ENCODE data around the gene SDHAF1.

- TF ChIP-seq, protein P1, sequence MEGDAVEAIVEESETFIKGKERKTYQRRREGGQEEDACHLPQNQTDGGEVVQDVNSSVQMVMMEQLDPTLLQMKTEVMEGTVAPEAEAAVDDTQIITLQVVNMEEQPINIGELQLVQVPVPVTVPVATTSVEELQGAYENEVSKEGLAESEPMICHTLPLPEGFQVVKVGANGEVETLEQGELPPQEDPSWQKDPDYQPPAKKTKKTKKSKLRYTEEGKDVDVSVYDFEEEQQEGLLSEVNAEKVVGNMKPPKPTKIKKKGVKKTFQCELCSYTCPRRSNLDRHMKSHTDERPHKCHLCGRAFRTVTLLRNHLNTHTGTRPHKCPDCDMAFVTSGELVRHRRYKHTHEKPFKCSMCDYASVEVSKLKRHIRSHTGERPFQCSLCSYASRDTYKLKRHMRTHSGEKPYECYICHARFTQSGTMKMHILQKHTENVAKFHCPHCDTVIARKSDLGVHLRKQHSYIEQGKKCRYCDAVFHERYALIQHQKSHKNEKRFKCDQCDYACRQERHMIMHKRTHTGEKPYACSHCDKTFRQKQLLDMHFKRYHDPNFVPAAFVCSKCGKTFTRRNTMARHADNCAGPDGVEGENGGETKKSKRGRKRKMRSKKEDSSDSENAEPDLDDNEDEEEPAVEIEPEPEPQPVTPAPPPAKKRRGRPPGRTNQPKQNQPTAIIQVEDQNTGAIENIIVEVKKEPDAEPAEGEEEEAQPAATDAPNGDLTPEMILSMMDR (IDR thresholded peaks at IDR 0.05 in 8 of 11, conservative IDR thresholded peaks at IDR 0.05 in 3 of 11), result no peak
- TF ChIP-seq POLR2A (IDR thresholded peaks at IDR 0.05), result no peak
Observed at GRCh38 chr19:35963514-35963913, 31.5 kb upstream of the SDHAF1 start.

Measured in spleen (tissue), 7 donors.